Measurements from ENCODE around the gene LTN1. TPM values are rescaled to one million over a fixed set of nuclear protein-coding genes. Genes with fewer than 3 reads are reported as not detected.

LTN1 gene
- polyA plus RNA-seq, 1 of the 3 experiments (the other 2 are of a cell fraction): 3.2 TPM

- Histone ChIP-seq H3K4me1 (ENCODE audit: control insufficient read depth in 1 of 2, insufficient read depth in 2 of 2, low read depth in 1 of 2, low read length in 1 of 2) (peaks cover 0 to 3% of the 10 kb centered on the region in 2 experiments; a peak in 2 of 4 replicates), H4K20me1 (ENCODE audit: insufficient read depth) (no peaks in the 10 kb centered on the region), H3F3A (replicated peaks; ENCODE audit: insufficient read depth) (peaks cover 23% of the 10 kb centered on the region), H3K9me2 (no peaks in the 10 kb centered on the region), H3K79me2 (ENCODE audit: insufficient read depth) (no peaks in the 10 kb centered on the region; the same call in 1 of the 2 replicates), H3K4me2 (peak overlapping the region; percentile 94), H2AFZ (ENCODE audit: low read depth) (peak overlapping the region; percentile 99), H3K4me3 (ENCODE audit: low read depth in 2 of 2, low read length in 1 of 2) (peak overlapping the region; percentile 73), H3K9me3 (no peaks in the 10 kb centered on the region), H3K36me3 (replicated peaks in 1 of 2; ENCODE audit: control insufficient read depth in 1 of 2, insufficient read depth in 2 of 2, low read length in 1 of 2) (peaks cover 8 to 17% of the 10 kb centered on the region in 2 experiments), H3K27ac (ENCODE audit: low read depth in 2 of 2, low read length in 1 of 2) (peak overlapping the region; percentile 84 to 97), H3K9ac (peak overlapping the region; percentile 84), H3K27me3 (ENCODE audit: insufficient read depth) (no peaks in the 10 kb centered on the region)
- POLR2A ChIA-PET: interaction anchor here (0.8 to 2.2 kb wide), 6 partner anchors 9 to 70 kb away, joined by 3 to 55 read pairs (median 20); partner anchors contain the start of genes CCT8, LTN1, RWDD2B and USP16
- CTCF ChIA-PET: interaction anchor here (1.0 to 1.1 kb wide), 2 partner anchors 17 to 22 kb away, joined by 3 read pairs; partner anchors contain the start of genes RWDD2B and USP16
- peak; percentile 97 for DNase-seq
- 10% methylated on average over 13 of the region's 41 CpGs for WGBS (ENCODE audit: low lambda C conversion rate)
- TF ChIP-seq FOXM1 (IDR thresholded peaks at IDR 0.05; ENCODE audit: low read depth) (no peak), FOXJ3 (CRISPR knock-in tag; IDR thresholded peaks at IDR 0.05) (no peak), ZBTB33 (IDR thresholded peaks at IDR 0.05; ENCODE audit: borderline replicate concordance, low read depth) (no peak), USF2 (IDR thresholded peaks at IDR 0.05; ENCODE audit: borderline replicate concordance, low read depth, low read length) (no peak), CTCF (IDR thresholded peaks at IDR 0.05) (no peak), TEAD4 (IDR thresholded peaks at IDR 0.05; ENCODE audit: borderline replicate concordance, insufficient read depth) (no peak), YY1 (IDR thresholded peaks at IDR 0.05; ENCODE audit: low read depth) (no peak), GATA2 (CRISPR knock-in tag; IDR thresholded peaks at IDR 0.05) (no peak), PBX3 (IDR thresholded peaks at IDR 0.05) (0 out of 2 replicates have a peak, but pooled peaks have one; percentile 17), EP300 (IDR thresholded peaks at IDR 0.05; ENCODE audit: borderline replicate concordance in 1 of 2, low read depth in 1 of 2, low read length in 1 of 2) (peak in 1 of 2 experiments; percentile 47; a peak in 2 of 4 replicates), RCOR1 (IDR thresholded peaks at IDR 0.05; ENCODE audit: low read length) (no peak), RAD21 (IDR thresholded peaks at IDR 0.05; ENCODE audit: low read length) (no peak; the same call in 1 of the 2 replicates), IRF3 (IDR thresholded peaks at IDR 0.05; ENCODE audit: low read depth, low read length) (no peak), NRF1 (IDR thresholded peaks at IDR 0.05; ENCODE audit: low read depth, low read length) (peak; percentile 59; the same call in 1 of the 2 replicates), MAX (IDR thresholded peaks at IDR 0.05; ENCODE audit: low read depth) (peak; percentile 98), POLR2AphosphoS5 (IDR thresholded peaks at IDR 0.05; ENCODE audit: low read depth, low read length) (peak; percentile 98), TCF12 (IDR thresholded peaks at IDR 0.05) (no peak), RFX5 (IDR thresholded peaks at IDR 0.05; ENCODE audit: low read length) (peak; percentile 68), MEF2A (IDR thresholded peaks at IDR 0.05; ENCODE audit: borderline replicate concordance, low read depth) (no peak), RXRA (IDR thresholded peaks at IDR 0.05; ENCODE audit: borderline replicate concordance, low read depth) (no peak), NFIC (IDR thresholded peaks at IDR 0.05; ENCODE audit: borderline replicate concordance) (no peak), JUND (IDR thresholded peaks at IDR 0.05) (no peak), ELF1 (IDR thresholded peaks at IDR 0.05) (no peak), USF1 (IDR thresholded peaks at IDR 0.05; ENCODE audit: borderline replicate concordance, low read depth) (no peak), SMC3 (IDR thresholded peaks at IDR 0.05; ENCODE audit: low read depth, low read length) (no peak), EZH2phosphoT487 (IDR thresholded peaks at IDR 0.05; ENCODE audit: borderline replicate concordance, low read depth) (no peak)
These were observed 9.9 kb upstream of the LTN1 start for GRCh38 chr21:29002442-29003144.

Data from SK-N-SH (cell line).